Measurements from ENCODE around the gene SIDT1. TPM values are rescaled to one million over a fixed set of nuclear protein-coding genes. Genes with fewer than 3 reads are reported as not detected.

Gene SIDT1
- total RNA-seq, 1 experiment from 2014 or later, result not detected

- Histone ChIP-seq H4K91ac (ENCODE audit: insufficient read length, low read depth, low read length) (no peak overlapping the region), H4K8ac (replicated peaks; ENCODE audit: insufficient read length, low read depth, low read length) (no peak overlapping the region), H3K14ac (ENCODE audit: insufficient read depth, low read length) (no peak overlapping the region), H3T11ph (ENCODE audit: low read length) (no peak overlapping the region), H2AFZ (ENCODE audit: low read length) (no peak overlapping the region), H3K27me3 (ENCODE audit: insufficient read depth, low read length) (no peaks in the 10 kb centered on the region), H3K27ac (ENCODE audit: insufficient read length, low read depth, low read length) (no peak overlapping the region), H3K4me2 (ENCODE audit: insufficient read depth, insufficient read length, low read length) (no peak overlapping the region), H3K79me1 (ENCODE audit: insufficient read depth, low read depth, low read length, poor library complexity, severe bottlenecking) (no peaks in the 10 kb centered on the region), H3K4me1 (ENCODE audit: insufficient read depth, low read length) (peaks cover 2% of the 10 kb centered on the region; the same call in 1 of the 2 replicates), H2BK15ac (ENCODE audit: low read depth, low read length) (no peak overlapping the region), H3K9ac (ENCODE audit: extremely low read depth, insufficient read length, low read length) (no peak overlapping the region), H4K5ac (ENCODE audit: insufficient read length, low read depth, low read length) (no peak overlapping the region), H2AK5ac (ENCODE audit: insufficient read length, low read length) (no peak overlapping the region), H2BK20ac (ENCODE audit: low read depth, low read length, poor library complexity, severe bottlenecking) (no peak overlapping the region), H2BK120ac (ENCODE audit: low read depth, low read length, poor library complexity, severe bottlenecking) (no peak overlapping the region), H3K9me3 (ENCODE audit: control insufficient read depth, low read depth, low read length) (no peaks in the 10 kb centered on the region), H3K18ac (ENCODE audit: insufficient read length, low read depth, low read length) (no peak overlapping the region), H3K56ac (ENCODE audit: insufficient read length, low read depth, low read length) (no peak overlapping the region), H2BK12ac (ENCODE audit: insufficient read length, low read depth, low read length) (no peak overlapping the region), H3K23me2 (ENCODE audit: insufficient read length, low read depth, low read length, poor library complexity, severe bottlenecking) (no peaks in the 10 kb centered on the region), H2BK5ac (ENCODE audit: insufficient read length, low read length) (no peak overlapping the region), H3K4ac (ENCODE audit: low read depth, low read length) (no peak overlapping the region), H3K23ac (ENCODE audit: insufficient read length, low read depth, low read length) (no peak overlapping the region), H4K20me1 (ENCODE audit: control insufficient read depth, insufficient read depth, insufficient read length) (no peaks in the 10 kb centered on the region), H3K79me2 (ENCODE audit: insufficient read depth, low read length) (no peaks in the 10 kb centered on the region)
- no peaks in the 10 kb centered on the region for H3K36me3 Mint-ChIP-seq (ENCODE audit: insufficient read depth in 1 of 3, low read depth in 3 of 3)
- DNase-seq, result no peak
- H3K4me1 Mint-ChIP-seq, result peaks cover 8 to 11% of the 10 kb centered on the region in 2 experiments; a peak in 3 of 4 replicates
- no peak overlapping the region for H3K27ac Mint-ChIP-seq
- no peak for TF ChIP-seq CTCF (conservative IDR thresholded peaks at IDR 0.05)
- H3K9me3 Mint-ChIP-seq, result no peaks in the 10 kb centered on the region
- WGBS (ENCODE audit: extremely low coverage, insufficient read length, low lambda C conversion rate), result no CpG with 5 or more reads among the region's 4 CpGs
- H3K4me3 Mint-ChIP-seq, result no peak overlapping the region
- no peaks in the 10 kb centered on the region; the same call in 1 of the 2 replicates for H3K27me3 Mint-ChIP-seq (ENCODE audit: low read depth)
These were observed 65.4 kb downstream of the SIDT1 start for GRCh38 chr3:113597596-113598354.

Data from H9 (cell line).